Measurements from ENCODE around the gene HOXB3.

HOXB3 gene

GRCh38 chr17:48589831-48590606, at the start of gene HOXB3:
HOXB3 (minus strand) TSS chr17:48590241; CDS start chr17:48552474, 37,767 bp downstream.
- DNase-seq (ENCODE audit: low read depth, low spot score) = no peak

GRCh38 chr17:48639136-48639535, 49.1 kb upstream of the HOXB3 start:
- DNase-seq (ENCODE audit: low read depth, low spot score) = no peak

GRCh38 chr17:48637323-48638260, 47.6 kb upstream of the HOXB3 start:
- DNase-seq (ENCODE audit: low read depth, low spot score) = no peak

GRCh38 chr17:48636177-48637018, 46.4 kb upstream of the HOXB3 start:
- no peak for DNase-seq (ENCODE audit: low read depth, low spot score)

- DNase-seq (ENCODE audit: low read depth, low spot score) = no peak
These were observed 44.6 kb upstream of the HOXB3 start for GRCh38 chr17:48634493-48635208.

- no peak for DNase-seq (ENCODE audit: low read depth, low spot score)
These were observed 43.2 kb upstream of the HOXB3 start for GRCh38 chr17:48633266-48633677.

- DNase-seq (ENCODE audit: low read depth, low spot score) = no peak
These were observed 42.7 kb upstream of the HOXB3 start for GRCh38 chr17:48632579-48633265.

GRCh38 chr17:48631693-48632578, 41.9 kb upstream of the HOXB3 start:
- no peak for DNase-seq (ENCODE audit: low read depth, low spot score)

- DNase-seq (ENCODE audit: low read depth, low spot score) = no peak
These were observed 41.1 kb upstream of the HOXB3 start for GRCh38 chr17:48630925-48631692.

GRCh38 chr17:48630009-48630924, 40.2 kb upstream of the HOXB3 start:
- DNase-seq (ENCODE audit: low read depth, low spot score) = no peak

- no peak for DNase-seq (ENCODE audit: low read depth, low spot score)
These were observed 39.3 kb upstream of the HOXB3 start for GRCh38 chr17:48629411-48629759.

GRCh38 chr17:48628649-48629410, 38.8 kb upstream of the HOXB3 start:
- DNase-seq (ENCODE audit: low read depth, low spot score) = no peak

- DNase-seq (ENCODE audit: low read depth, low spot score) = no peak
These were observed 37.8 kb upstream of the HOXB3 start for GRCh38 chr17:48627623-48628521.

- no peak for DNase-seq (ENCODE audit: low read depth, low spot score)
These were observed 37.1 kb upstream of the HOXB3 start for GRCh38 chr17:48627118-48627597.

GRCh38 chr17:48626245-48627117, 36.4 kb upstream of the HOXB3 start, which contains the start of gene HOXB9:
HOXB9 (minus strand) TSS chr17:48626358; CDS start chr17:48626269, 89 bp downstream.
- no peak for DNase-seq (ENCODE audit: low read depth, low spot score)
